HEK293 (cell line): ENCODE results near the gene PDIA5.

Experiments used
- BCL11A ChIP-seq: fragments of 450-650 bp; formaldehyde crosslinking; IDR thresholded peaks from 2 replicates; pipeline ENCODE4 v1.5.1; 2016; ENCODE audit warnings: low read depth, missing biosample characterization, missing genetic modification characterization
- CTCF ChIP-seq: fragments of 450-650 bp; formaldehyde crosslinking; IDR thresholded peaks from 2 replicates; pipeline ENCODE4 v1.5.1; 2016; ENCODE audit warnings: missing biosample characterization, missing genetic modification characterization
- HOXA7 ChIP-seq: sonication (generic); formaldehyde crosslinking; IDR thresholded peaks from 2 replicates; pipeline ENCODE4 v1.8.1; 2022; ENCODE audit warnings: missing genetic modification reagents, borderline replicate concordance
- REST ChIP-seq: fragments of 450-650 bp; formaldehyde crosslinking; IDR thresholded peaks from 2 replicates; pipeline ENCODE4 v1.5.1; 2016; ENCODE audit warnings: missing biosample characterization, missing genetic modification characterization
- SALL2 ChIP-seq: fragments of 450-650 bp; formaldehyde crosslinking; IDR thresholded peaks from 2 replicates; pipeline ENCODE4 v1.5.0; 2017; ENCODE audit warnings: missing biosample characterization, mild to moderate bottlenecking, missing genetic modification characterization, borderline replicate concordance
- SETDB1 ChIP-seq: IDR thresholded peaks from one replicate; pipeline ENCODE4 v1.6.1; 2017; ENCODE audit warnings: mild to moderate bottlenecking, low read length, moderate library complexity, mixed read lengths; ENCODE audit not compliant: insufficient read length
- WT1 ChIP-seq: fragments of 450-650 bp; formaldehyde crosslinking; IDR thresholded peaks from 2 replicates; pipeline ENCODE4 v1.5.1; 2016; ENCODE audit warnings: missing biosample characterization, missing genetic modification characterization
- ZNF146 ChIP-seq: fragments of 450-650 bp; formaldehyde crosslinking; IDR thresholded peaks from 2 replicates; pipeline ENCODE4 v1.5.1; 2016; ENCODE audit warnings: missing biosample characterization, missing genetic modification characterization
- ZNF169 ChIP-seq: fragments of 450-650 bp; formaldehyde crosslinking; IDR thresholded peaks from 2 replicates; pipeline ENCODE4 v1.5.1; 2016; ENCODE audit warnings: missing biosample characterization, missing genetic modification characterization
- ZNF184 ChIP-seq: fragments of 450-650 bp; IDR thresholded peaks from 2 replicates; pipeline ENCODE4 v1.5.1; 2018; ENCODE audit warnings: missing biosample characterization, mild to moderate bottlenecking, missing genetic modification characterization
- ZNF558 ChIP-seq: fragments of 450-650 bp; formaldehyde crosslinking; IDR thresholded peaks from 2 replicates; pipeline ENCODE4 v1.5.1; 2016; ENCODE audit warnings: missing biosample characterization, missing genetic modification characterization
- ZNF600 ChIP-seq: fragments of 450-650 bp; formaldehyde crosslinking; IDR thresholded peaks from 2 replicates; pipeline ENCODE4 v1.5.1; 2016; ENCODE audit warnings: missing biosample characterization, missing genetic modification characterization
- ZNF645 ChIP-seq: fragments of 450-650 bp; formaldehyde crosslinking; IDR thresholded peaks from 2 replicates; pipeline ENCODE4; 2016; ENCODE audit warnings: missing biosample characterization, missing genetic modification characterization
- ZNF843 ChIP-seq: fragments of 450-650 bp; formaldehyde crosslinking; IDR thresholded peaks from 2 replicates; pipeline ENCODE4 v1.5.1; 2016; ENCODE audit warnings: missing biosample characterization, missing genetic modification characterization

GRCh38 chr3:123019161-123019560 is 47.7 kb upstream of the PDIA5 start:
- no peak for TF ChIP-seq ZNF600 (tag by site-specific recombination)
- no peak for TF ChIP-seq CTCF (tag by site-specific recombination)
- TF ChIP-seq ZNF558 (tag by site-specific recombination): no peak
- no peak for TF ChIP-seq REST (tag by site-specific recombination)
- no peak for TF ChIP-seq WT1 (tag by site-specific recombination)
- TF ChIP-seq ZNF146 (tag by site-specific recombination): no peak
- no peak for TF ChIP-seq ZNF169 (tag by site-specific recombination)
- no peak for TF ChIP-seq SALL2
- no peak for TF ChIP-seq ZNF843
- TF ChIP-seq ZNF184 (tag by site-specific recombination): no peak
- no peak for TF ChIP-seq BCL11A
- no peak for TF ChIP-seq HOXA7 (CRISPR knock-in tag)
- no peak for TF ChIP-seq SETDB1
- TF ChIP-seq ZNF645: no peak
